ENCODE results near the gene MRPL41.

DNA sequence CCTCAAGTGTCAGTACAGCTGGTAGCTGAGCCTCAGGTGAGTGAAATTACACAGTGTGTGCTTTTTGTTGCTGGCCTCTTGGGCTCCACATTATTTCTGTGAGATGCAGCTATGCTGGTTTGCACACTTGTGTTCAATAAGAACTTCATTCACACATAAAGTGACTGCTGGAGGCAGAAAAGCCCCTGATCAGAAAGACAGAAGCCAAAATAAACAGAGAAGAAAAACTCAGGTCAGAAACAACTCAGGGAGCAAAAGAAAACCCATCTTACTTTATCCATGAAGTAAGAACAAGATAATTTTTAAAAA lies 16.6 kb upstream of the MRPL41 start:
- TF ChIP-seq, protein P1, sequence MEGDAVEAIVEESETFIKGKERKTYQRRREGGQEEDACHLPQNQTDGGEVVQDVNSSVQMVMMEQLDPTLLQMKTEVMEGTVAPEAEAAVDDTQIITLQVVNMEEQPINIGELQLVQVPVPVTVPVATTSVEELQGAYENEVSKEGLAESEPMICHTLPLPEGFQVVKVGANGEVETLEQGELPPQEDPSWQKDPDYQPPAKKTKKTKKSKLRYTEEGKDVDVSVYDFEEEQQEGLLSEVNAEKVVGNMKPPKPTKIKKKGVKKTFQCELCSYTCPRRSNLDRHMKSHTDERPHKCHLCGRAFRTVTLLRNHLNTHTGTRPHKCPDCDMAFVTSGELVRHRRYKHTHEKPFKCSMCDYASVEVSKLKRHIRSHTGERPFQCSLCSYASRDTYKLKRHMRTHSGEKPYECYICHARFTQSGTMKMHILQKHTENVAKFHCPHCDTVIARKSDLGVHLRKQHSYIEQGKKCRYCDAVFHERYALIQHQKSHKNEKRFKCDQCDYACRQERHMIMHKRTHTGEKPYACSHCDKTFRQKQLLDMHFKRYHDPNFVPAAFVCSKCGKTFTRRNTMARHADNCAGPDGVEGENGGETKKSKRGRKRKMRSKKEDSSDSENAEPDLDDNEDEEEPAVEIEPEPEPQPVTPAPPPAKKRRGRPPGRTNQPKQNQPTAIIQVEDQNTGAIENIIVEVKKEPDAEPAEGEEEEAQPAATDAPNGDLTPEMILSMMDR (IDR thresholded peaks at IDR 0.05), result no peak
- no peak for TF ChIP-seq RAD21 (conservative IDR thresholded peaks at IDR 0.05 in 1 of 2, IDR thresholded peaks at IDR 0.05 in 1 of 2)
